Measurements from ENCODE around the gene PIK3AP1.

- TF ChIP-seq, protein P1, sequence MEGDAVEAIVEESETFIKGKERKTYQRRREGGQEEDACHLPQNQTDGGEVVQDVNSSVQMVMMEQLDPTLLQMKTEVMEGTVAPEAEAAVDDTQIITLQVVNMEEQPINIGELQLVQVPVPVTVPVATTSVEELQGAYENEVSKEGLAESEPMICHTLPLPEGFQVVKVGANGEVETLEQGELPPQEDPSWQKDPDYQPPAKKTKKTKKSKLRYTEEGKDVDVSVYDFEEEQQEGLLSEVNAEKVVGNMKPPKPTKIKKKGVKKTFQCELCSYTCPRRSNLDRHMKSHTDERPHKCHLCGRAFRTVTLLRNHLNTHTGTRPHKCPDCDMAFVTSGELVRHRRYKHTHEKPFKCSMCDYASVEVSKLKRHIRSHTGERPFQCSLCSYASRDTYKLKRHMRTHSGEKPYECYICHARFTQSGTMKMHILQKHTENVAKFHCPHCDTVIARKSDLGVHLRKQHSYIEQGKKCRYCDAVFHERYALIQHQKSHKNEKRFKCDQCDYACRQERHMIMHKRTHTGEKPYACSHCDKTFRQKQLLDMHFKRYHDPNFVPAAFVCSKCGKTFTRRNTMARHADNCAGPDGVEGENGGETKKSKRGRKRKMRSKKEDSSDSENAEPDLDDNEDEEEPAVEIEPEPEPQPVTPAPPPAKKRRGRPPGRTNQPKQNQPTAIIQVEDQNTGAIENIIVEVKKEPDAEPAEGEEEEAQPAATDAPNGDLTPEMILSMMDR (IDR thresholded peaks at IDR 0.05) = no peak
- TF ChIP-seq POLR2A (IDR thresholded peaks at IDR 0.05) (no peak), POLR2AphosphoS5 (IDR thresholded peaks at IDR 0.05) (no peak)
Observed at GRCh38 chr10:96656198-96656577, 64.1 kb downstream of the PIK3AP1 start.
